Ascending aorta (tissue), 2 donors: Measurements from ENCODE around the gene CDHR4. TPM values are rescaled to one million over a fixed set of nuclear protein-coding genes. Genes with fewer than 3 reads are reported as not detected.

ENCODE experiments used
- DNase-seq, 2 donors: peaks; one replicate each; pipeline ENCODE4 v3.0.0-alpha.2; 2019; ENCODE audit warnings: low spot score in 2 of 2
- H3K27ac ChIP-seq, 2 donors: fragments of 200-600 bp; sonication (generic); one replicate each; pipeline ENCODE4 v1.5.1; 2016 to 2017; ENCODE audit warnings: mild to moderate bottlenecking in 1 of 2
- H3K27me3 ChIP-seq: fragments of 200-600 bp; sonication (generic); one replicate; pipeline ENCODE4 v1.5.1; 2017
- H3K36me3 ChIP-seq, 2 donors: fragments of 200-600 bp; sonication (generic); one replicate each; pipeline ENCODE4 v1.5.1; 2016
- H3K4me1 ChIP-seq, 2 donors: fragments of 200-600 bp; sonication (generic); one replicate each; pipeline ENCODE4 v1.5.1; 2016 to 2017; ENCODE audit warnings: mild to moderate bottlenecking in 1 of 2
- H3K4me3 ChIP-seq, 2 donors: fragments of 200-600 bp; sonication (generic); one replicate each; pipeline ENCODE4 v1.5.1; 2016 to 2017; ENCODE audit warnings: mild to moderate bottlenecking in 1 of 2
- H3K9me3 ChIP-seq, 2 donors: fragments of 200-600 bp; sonication (generic); one replicate each; pipeline ENCODE4 v1.5.1; 2016
- intact Hi-C: fragments of 100-400 bp; cut with DNase I; formaldehyde crosslinking; loops from one replicate; pipeline ENCODE4 v1.15.1; 2023
- total RNA-seq: library from RNA; depleted of rRNA; stranded (reverse); fragments of >200 nt; gene quantifications from one replicate; pipeline ENCODE4 v1.1.0, GENCODE V29; 2016
- TF ChIP-seq, protein P1 (sequence below), 3 experiments: fragments of 200-600 bp in 2 of 3; fragments of 450-650 bp in 1 of 3; sonication (generic) in 2 of 3; IDR thresholded peaks; one replicate each; pipeline ENCODE4 v1.5.1; 2016 to 2019; ENCODE audit warnings: antibody characterized with exemption in 3 of 3, mild to moderate bottlenecking in 1 of 3, moderate library complexity in 1 of 3

The CDHR4 gene
- total RNA-seq, 1 donor from 2014 or later, result not detected

GRCh38 chr3:49799105-49799504 lies 568 bp downstream of the CDHR4 start:
- Histone ChIP-seq H3K4me1 (peaks cover 2 to 8% of the 10 kb centered on the region in 2 donors), H3K36me3 (no peaks in the 10 kb centered on the region), H3K4me3 (no peak overlapping the region), H3K27me3 (no peaks in the 10 kb centered on the region), H3K27ac (peak overlapping the region in 1 of 2 donors; percentile 48), H3K9me3 (no peaks in the 10 kb centered on the region)
- TF ChIP-seq, protein P1, sequence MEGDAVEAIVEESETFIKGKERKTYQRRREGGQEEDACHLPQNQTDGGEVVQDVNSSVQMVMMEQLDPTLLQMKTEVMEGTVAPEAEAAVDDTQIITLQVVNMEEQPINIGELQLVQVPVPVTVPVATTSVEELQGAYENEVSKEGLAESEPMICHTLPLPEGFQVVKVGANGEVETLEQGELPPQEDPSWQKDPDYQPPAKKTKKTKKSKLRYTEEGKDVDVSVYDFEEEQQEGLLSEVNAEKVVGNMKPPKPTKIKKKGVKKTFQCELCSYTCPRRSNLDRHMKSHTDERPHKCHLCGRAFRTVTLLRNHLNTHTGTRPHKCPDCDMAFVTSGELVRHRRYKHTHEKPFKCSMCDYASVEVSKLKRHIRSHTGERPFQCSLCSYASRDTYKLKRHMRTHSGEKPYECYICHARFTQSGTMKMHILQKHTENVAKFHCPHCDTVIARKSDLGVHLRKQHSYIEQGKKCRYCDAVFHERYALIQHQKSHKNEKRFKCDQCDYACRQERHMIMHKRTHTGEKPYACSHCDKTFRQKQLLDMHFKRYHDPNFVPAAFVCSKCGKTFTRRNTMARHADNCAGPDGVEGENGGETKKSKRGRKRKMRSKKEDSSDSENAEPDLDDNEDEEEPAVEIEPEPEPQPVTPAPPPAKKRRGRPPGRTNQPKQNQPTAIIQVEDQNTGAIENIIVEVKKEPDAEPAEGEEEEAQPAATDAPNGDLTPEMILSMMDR (IDR thresholded peaks at IDR 0.05), result no peak
- intact Hi-C loops, result no loop called here
- no peak for DNase-seq

DNA sequence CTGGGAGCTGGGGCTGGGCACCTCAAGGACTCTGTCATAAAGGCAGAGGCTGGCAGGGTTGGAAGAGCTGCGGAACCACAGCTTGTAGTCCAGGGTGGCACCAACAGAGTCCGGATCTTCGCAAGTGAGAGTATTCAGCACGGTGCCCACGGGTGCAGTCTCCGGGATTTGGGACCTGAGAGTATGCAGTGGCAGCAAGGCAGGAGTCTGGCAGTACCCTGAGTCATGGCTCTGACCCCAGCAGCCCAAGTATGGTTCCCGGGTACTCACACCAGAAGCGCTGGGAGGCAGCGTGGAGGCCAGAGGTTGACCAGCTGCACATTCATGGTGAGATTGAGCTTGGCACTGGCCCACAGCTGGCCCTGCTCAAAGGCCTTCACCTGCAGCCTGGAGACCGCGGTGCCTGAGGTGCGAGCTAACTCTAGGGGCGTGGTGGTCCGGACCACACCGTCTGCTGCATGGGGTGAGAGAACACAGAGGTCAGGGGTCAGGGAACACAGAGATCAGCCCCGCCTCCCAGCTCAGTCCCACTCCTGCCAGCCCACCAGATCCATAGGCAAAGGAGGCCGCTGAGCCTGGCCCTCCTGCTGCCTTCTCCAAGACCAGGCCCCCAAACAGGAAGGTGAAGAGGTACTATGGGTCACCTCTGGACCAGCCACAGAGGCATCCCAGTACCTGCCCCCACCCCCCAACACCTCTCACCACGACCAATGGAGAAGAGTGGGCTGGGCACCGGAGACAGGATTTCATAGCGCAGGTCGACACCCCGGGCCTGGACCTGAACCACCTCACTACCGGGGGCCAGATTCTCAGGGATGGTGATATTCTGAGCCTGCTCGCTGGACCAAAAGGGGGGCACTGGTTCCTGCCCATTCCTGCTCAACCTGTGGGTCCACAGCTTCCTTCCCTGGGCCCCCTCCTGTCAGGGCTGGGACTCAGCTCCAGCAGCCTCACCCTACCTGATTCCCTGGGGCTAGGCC lies 4.5 kb downstream of the CDHR4 start:
- Histone ChIP-seq H3K36me3 (no peaks in the 10 kb centered on the region), H3K27me3 (no peaks in the 10 kb centered on the region), H3K9me3 (no peaks in the 10 kb centered on the region), H3K4me1 (peaks cover 0 to 2% of the 10 kb centered on the region in 2 donors), H3K27ac (no peak overlapping the region), H3K4me3 (no peak overlapping the region)
- DNase-seq, result no peak
- intact Hi-C loops, result no loop called here
- TF ChIP-seq, protein P1 (IDR thresholded peaks at IDR 0.05), result no peak

DNA sequence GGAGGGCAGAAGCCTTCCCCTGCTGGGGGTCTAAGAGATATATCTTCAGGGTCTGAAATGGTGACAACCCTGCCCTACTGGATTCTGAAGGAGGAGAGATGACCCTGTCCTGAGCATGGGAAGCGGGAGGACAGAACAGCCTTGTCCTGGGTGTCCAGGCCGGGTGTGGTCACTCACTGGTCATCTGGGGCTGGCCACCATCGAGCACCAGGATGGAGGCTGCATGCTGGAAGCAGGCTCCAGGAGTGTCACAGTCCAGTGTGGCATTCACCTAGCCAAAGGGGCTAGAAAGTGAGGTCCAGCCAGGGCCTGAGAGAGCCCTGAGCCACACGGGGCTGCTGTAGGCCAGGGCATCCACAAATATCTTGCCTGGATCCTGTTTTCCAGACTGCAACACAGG lies 5.2 kb downstream of the CDHR4 start:
- Histone ChIP-seq H3K36me3 (no peaks in the 10 kb centered on the region), H3K27me3 (no peaks in the 10 kb centered on the region), H3K9me3 (no peaks in the 10 kb centered on the region), H3K4me1 (no peaks in the 10 kb centered on the region), H3K4me3 (no peak overlapping the region), H3K27ac (no peak overlapping the region)
- intact Hi-C loops, result no loop called here
- TF ChIP-seq, protein P1 (IDR thresholded peaks at IDR 0.05), result no peak
- no peak for DNase-seq

GRCh38 chr3:49793486-49794085 lies 6.1 kb downstream of the CDHR4 start:
- intact Hi-C loops, result no loop called here
- H3K36me3 ChIP-seq, result no peaks in the 10 kb centered on the region

DNA sequence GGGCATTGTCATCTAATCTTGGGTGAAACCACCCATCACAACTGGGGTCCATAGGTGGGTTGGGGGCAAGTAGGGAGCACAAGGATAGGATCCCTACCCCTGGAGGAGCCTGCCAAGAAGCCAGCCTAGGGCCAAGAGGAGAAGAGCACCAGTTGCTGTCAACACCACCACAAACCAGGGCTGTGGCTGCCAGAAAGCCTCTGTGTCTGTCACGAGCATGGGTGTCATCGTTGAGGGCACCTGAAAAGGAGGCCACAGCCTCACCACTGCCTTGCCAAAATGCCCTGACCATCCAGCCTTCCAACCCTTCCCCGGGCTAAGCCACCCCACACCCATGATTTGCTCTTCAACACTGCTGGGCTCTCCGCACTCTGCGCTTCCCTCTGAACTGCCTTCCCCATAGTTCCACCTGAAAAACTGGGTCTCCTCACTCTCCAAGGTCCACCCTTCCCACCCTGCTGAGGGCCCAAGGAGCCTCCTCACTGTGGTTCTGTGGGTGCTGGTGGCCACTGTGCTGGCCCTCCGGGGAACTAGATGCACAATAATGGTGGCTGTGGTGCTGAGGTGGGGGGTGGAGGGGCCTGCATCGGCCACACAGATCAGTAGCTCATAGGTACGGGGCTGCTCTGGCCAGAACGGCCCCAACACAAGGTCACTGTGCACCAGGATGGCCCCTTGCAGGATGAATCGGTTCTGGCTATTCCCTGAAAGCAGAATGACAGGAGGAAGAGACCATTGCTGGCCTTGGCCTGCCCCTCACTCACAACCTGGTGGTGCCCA lies 7.1 kb downstream of the CDHR4 start:
- no peaks in the 10 kb centered on the region for H3K4me1 ChIP-seq
- H3K27ac ChIP-seq, result no peak overlapping the region
- intact Hi-C loops, result no loop called here
- DNase-seq, result peak in 1 of 2 donors; percentile 56
- no peaks in the 10 kb centered on the region for H3K36me3 ChIP-seq
- no peaks in the 10 kb centered on the region for H3K27me3 ChIP-seq
- H3K9me3 ChIP-seq, result no peaks in the 10 kb centered on the region
- H3K4me3 ChIP-seq, result no peak overlapping the region
- TF ChIP-seq, protein P1 (IDR thresholded peaks at IDR 0.05), result no peak

More at GRCh38 chr3:49793486-49794085, 6.1 kb downstream of the CDHR4 start:
- Histone ChIP-seq H3K4me1 (no peaks in the 10 kb centered on the region), H3K9me3 (no peaks in the 10 kb centered on the region), H3K27me3 (no peaks in the 10 kb centered on the region), H3K27ac (no peak overlapping the region), H3K4me3 (no peak overlapping the region)
- TF ChIP-seq, protein P1 (IDR thresholded peaks at IDR 0.05), result no peak
- no peak for DNase-seq
